Measurements from ENCODE around the gene XPR1. TPM values are rescaled to one million over a fixed set of nuclear protein-coding genes. Genes with fewer than 3 reads are reported as not detected.

The XPR1 gene
- total RNA-seq, 1 donor = 25.7 TPM

DNA sequence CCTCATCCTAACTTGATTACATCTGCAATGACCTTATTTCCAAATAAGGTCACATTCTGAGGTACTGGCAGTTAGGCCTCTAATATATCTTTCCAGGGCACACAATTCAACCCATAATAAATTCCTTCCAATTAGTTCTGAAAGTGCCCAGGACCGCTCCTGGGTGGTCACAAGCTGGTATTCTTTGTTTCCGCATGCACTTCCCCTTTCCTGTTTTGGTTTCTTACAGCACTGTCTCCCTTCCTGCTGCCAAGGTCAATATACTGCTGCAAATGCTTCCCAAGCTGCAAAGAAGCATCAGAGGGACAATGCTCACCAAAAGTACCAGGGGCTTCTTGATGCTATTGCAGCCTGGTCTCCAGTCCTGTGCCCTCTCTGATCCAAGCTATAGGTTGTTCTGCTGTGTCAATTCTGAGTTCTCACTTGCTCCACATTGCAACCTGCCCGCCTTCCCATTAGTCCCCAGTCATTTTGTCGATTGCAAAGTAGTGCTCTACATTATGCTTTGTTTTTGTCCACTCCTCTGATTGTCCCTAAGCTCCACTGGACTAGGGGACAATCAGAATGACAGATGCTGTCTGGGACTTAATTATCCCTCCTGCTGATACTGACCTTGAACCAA lies 13.9 kb upstream of the XPR1 start:
- no peaks in the 10 kb centered on the region for H3K9me3 ChIP-seq (ENCODE audit: low read depth, low read length)
- no peaks in the 10 kb centered on the region for H3K36me3 ChIP-seq (ENCODE audit: insufficient read depth, low read length)
- peak; percentile 68 for DNase-seq (ENCODE audit: insufficient read length, low spot score, missing footprints)
- no peak overlapping the region for H3K4me3 ChIP-seq (ENCODE audit: insufficient read depth, low read length)
- no peaks in the 10 kb centered on the region for H4K20me1 ChIP-seq (ENCODE audit: insufficient read depth, low read length)
- TF ChIP-seq, protein P1, sequence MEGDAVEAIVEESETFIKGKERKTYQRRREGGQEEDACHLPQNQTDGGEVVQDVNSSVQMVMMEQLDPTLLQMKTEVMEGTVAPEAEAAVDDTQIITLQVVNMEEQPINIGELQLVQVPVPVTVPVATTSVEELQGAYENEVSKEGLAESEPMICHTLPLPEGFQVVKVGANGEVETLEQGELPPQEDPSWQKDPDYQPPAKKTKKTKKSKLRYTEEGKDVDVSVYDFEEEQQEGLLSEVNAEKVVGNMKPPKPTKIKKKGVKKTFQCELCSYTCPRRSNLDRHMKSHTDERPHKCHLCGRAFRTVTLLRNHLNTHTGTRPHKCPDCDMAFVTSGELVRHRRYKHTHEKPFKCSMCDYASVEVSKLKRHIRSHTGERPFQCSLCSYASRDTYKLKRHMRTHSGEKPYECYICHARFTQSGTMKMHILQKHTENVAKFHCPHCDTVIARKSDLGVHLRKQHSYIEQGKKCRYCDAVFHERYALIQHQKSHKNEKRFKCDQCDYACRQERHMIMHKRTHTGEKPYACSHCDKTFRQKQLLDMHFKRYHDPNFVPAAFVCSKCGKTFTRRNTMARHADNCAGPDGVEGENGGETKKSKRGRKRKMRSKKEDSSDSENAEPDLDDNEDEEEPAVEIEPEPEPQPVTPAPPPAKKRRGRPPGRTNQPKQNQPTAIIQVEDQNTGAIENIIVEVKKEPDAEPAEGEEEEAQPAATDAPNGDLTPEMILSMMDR (IDR thresholded peaks at IDR 0.05; ENCODE audit: extremely low read depth, low read depth, low read length) = no peak
- peaks cover 10% of the 10 kb centered on the region for H3K4me1 ChIP-seq (ENCODE audit: insufficient read depth, low read length)
- no peak overlapping the region for H3K27ac ChIP-seq (ENCODE audit: low read depth, low read length)
- H3K79me2 ChIP-seq (ENCODE audit: insufficient read depth, low read length) = no peaks in the 10 kb centered on the region
- no peak overlapping the region for H2AFZ ChIP-seq (ENCODE audit: low read length)
- H3K4me2 ChIP-seq (ENCODE audit: insufficient read depth, low read length) = no peak overlapping the region
- H3K27me3 ChIP-seq (ENCODE audit: insufficient read depth, low read length) = no peaks in the 10 kb centered on the region

DNA sequence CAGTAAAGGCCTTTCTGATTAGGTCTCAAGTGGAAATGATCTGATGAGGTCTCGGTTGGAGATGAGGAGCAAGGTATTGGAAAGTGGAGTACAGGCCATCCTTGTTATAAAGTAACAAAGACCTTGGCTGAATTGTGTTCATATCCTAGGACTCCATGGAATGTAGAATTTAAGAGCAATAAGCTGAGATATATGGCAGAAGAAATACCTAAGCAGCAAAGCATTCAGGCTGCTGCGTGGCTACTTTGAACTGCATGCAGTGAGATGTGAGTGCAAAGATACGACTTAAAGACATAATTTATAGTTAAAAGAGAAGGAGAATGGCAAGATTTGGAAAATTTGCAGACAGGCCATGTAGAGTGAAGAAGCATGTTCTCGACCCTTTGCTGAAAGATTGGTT lies 11.2 kb upstream of the XPR1 start:
- no peak overlapping the region for H3K4me3 ChIP-seq (ENCODE audit: insufficient read depth, low read length)
- no peaks in the 10 kb centered on the region for H3K27me3 ChIP-seq (ENCODE audit: insufficient read depth, low read length)
- no peak overlapping the region for H3K27ac ChIP-seq (ENCODE audit: low read depth, low read length)
- H3K9me3 ChIP-seq (ENCODE audit: low read depth, low read length) = no peaks in the 10 kb centered on the region
- H4K20me1 ChIP-seq (ENCODE audit: insufficient read depth, low read length) = no peaks in the 10 kb centered on the region
- TF ChIP-seq, protein P1 (IDR thresholded peaks at IDR 0.05; ENCODE audit: extremely low read depth, low read depth, low read length) = no peak
- H3K4me1 ChIP-seq (ENCODE audit: insufficient read depth, low read length) = peaks cover 10% of the 10 kb centered on the region
- H3K79me2 ChIP-seq (ENCODE audit: insufficient read depth, low read length) = no peaks in the 10 kb centered on the region
- H2AFZ ChIP-seq (ENCODE audit: low read length) = no peak overlapping the region
- no peak for DNase-seq (ENCODE audit: insufficient read length, low spot score, missing footprints)
- H3K36me3 ChIP-seq (ENCODE audit: insufficient read depth, low read length) = no peaks in the 10 kb centered on the region
- H3K4me2 ChIP-seq (ENCODE audit: insufficient read depth, low read length) = no peak overlapping the region

DNA sequence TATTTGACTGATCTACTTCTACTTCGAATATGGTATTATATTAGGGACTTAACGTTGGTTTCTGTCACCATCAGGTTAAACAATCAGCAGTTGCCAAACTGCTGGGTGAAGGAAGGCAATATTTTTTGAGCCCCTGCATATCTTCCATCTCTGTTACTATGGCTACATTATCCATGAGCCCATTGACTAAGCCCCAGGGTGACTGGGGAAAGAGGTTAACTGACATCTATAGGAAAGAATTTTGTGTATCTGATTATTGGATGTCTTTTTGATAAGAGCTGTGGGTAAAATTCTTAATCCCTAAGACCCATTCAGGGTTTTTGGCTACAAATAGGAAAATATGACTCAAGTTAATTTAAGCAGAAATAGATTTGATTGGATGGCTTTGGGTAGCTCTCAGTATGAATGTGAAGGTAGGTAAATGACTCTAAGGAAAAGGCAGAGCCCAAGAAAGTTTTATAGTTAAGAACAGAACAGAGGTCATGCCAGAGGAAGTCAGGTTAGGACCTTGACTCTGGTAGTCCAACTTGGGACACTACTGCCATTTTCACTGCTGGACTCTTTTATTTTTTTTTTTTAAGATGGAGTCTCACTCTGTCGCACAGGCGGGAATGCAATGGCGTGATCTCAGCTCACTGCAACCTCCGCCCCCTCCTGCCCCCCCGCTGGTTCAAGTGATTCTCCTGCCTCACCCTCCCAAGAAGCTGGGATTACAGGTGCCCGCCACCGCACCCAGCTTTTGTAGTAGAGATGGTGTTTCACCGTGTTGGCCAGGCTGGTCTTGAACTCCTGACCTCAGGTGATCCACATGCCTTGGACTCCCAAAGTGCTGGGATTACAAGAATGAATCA lies 8.9 kb upstream of the XPR1 start:
- H2AFZ ChIP-seq (ENCODE audit: low read length) = no peak overlapping the region
- DNase-seq (ENCODE audit: insufficient read length, low spot score, missing footprints) = no peak
- no peaks in the 10 kb centered on the region for H3K9me3 ChIP-seq (ENCODE audit: low read depth, low read length)
- no peaks in the 10 kb centered on the region for H3K4me1 ChIP-seq (ENCODE audit: insufficient read depth, low read length)
- no peak overlapping the region for H3K27ac ChIP-seq (ENCODE audit: low read depth, low read length)
- no peak overlapping the region for H3K4me2 ChIP-seq (ENCODE audit: insufficient read depth, low read length)
- no peak overlapping the region for H3K4me3 ChIP-seq (ENCODE audit: insufficient read depth, low read length)
- H4K20me1 ChIP-seq (ENCODE audit: insufficient read depth, low read length) = no peaks in the 10 kb centered on the region
- H3K36me3 ChIP-seq (ENCODE audit: insufficient read depth, low read length) = no peaks in the 10 kb centered on the region
- TF ChIP-seq, protein P1 (IDR thresholded peaks at IDR 0.05; ENCODE audit: extremely low read depth, low read depth, low read length) = no peak
- H3K27me3 ChIP-seq (ENCODE audit: insufficient read depth, low read length) = peaks cover 3% of the 10 kb centered on the region
- no peaks in the 10 kb centered on the region for H3K79me2 ChIP-seq (ENCODE audit: insufficient read depth, low read length)
